ENCODE data around the gene CLNK. TPM values are rescaled to one million over a fixed set of nuclear protein-coding genes. Genes with fewer than 3 reads are reported as not detected.

CLNK gene
- total RNA-seq, 1 donor from 2014 or later, result not detected

GRCh38 chr4:10442976-10443375 is 241.6 kb downstream of the CLNK start:
- no peak overlapping the region for H3K27ac Mint-ChIP-seq (ENCODE audit: unreplicated experiment)
- H3K27me3 Mint-ChIP-seq (ENCODE audit: low read depth), result no peaks in the 10 kb centered on the region
- TF ChIP-seq, protein P1, sequence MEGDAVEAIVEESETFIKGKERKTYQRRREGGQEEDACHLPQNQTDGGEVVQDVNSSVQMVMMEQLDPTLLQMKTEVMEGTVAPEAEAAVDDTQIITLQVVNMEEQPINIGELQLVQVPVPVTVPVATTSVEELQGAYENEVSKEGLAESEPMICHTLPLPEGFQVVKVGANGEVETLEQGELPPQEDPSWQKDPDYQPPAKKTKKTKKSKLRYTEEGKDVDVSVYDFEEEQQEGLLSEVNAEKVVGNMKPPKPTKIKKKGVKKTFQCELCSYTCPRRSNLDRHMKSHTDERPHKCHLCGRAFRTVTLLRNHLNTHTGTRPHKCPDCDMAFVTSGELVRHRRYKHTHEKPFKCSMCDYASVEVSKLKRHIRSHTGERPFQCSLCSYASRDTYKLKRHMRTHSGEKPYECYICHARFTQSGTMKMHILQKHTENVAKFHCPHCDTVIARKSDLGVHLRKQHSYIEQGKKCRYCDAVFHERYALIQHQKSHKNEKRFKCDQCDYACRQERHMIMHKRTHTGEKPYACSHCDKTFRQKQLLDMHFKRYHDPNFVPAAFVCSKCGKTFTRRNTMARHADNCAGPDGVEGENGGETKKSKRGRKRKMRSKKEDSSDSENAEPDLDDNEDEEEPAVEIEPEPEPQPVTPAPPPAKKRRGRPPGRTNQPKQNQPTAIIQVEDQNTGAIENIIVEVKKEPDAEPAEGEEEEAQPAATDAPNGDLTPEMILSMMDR (IDR thresholded peaks at IDR 0.05), result no peak
- no peak overlapping the region for H3K4me3 Mint-ChIP-seq (ENCODE audit: unreplicated experiment)
- H3K4me1 Mint-ChIP-seq (ENCODE audit: low read depth), result no peaks in the 10 kb centered on the region
- H3K36me3 Mint-ChIP-seq (ENCODE audit: low read depth), result peaks cover 47% of the 10 kb centered on the region
- H3K9me3 Mint-ChIP-seq (ENCODE audit: low read depth), result peaks cover 40% of the 10 kb centered on the region
- DNase-seq (ENCODE audit: low spot score), result no peak

DNA sequence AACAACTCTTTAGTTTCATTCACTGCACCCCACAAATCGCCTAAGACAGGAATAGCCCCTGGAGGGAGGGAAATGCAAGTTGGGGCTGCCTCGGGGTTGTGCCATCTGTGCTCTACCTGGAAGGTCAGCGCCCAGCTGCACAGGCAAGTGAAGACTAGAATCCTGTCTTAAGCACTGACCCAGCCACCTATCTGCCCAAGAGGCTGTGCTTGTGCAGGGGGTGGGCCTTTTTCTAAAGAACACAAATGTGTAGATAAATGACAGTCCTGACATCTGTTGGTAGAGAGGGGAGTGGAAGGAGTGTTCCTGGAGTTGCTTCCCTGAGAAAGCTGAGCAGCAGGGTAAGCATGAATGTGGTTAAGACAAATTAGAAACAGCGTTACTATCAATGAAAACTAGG is 243.1 kb downstream of the CLNK start:
- DNase-seq (ENCODE audit: low spot score), result no peak
- TF ChIP-seq, protein P1 (IDR thresholded peaks at IDR 0.05), result no peak
- H3K36me3 Mint-ChIP-seq (ENCODE audit: low read depth), result peaks cover 38% of the 10 kb centered on the region

DNA sequence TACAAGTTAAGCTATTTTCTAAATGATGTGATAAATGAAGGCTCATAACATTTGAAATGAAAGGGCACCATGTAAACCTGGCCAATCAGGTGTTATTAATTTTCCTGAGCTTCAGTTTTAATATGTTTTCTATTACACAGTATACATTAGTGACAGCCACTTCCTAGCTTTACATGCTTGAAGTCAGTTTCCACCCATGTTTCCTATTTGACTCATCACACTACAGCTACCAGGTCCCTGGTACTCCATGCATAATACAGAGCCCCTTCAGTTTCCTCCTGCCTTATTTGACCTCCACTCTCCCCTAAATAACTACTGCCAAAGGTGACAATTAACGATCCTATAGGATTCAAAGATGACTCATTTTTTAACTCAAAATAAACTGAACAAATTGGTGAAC is 245.6 kb downstream of the CLNK start:
- peaks cover 13% of the 10 kb centered on the region for H3K9me3 Mint-ChIP-seq (ENCODE audit: low read depth)
- no peak overlapping the region for H3K4me3 Mint-ChIP-seq (ENCODE audit: unreplicated experiment)

More for the DNA sequence above, 243.1 kb downstream of the CLNK start:
- Mint-ChIP-seq H3K9me3 (ENCODE audit: low read depth) (peaks cover 30% of the 10 kb centered on the region), H3K4me1 (ENCODE audit: low read depth) (no peaks in the 10 kb centered on the region), H3K27me3 (ENCODE audit: low read depth) (no peaks in the 10 kb centered on the region), H3K4me3 (ENCODE audit: unreplicated experiment) (no peak overlapping the region), H3K27ac (ENCODE audit: unreplicated experiment) (no peak overlapping the region)

GRCh38 chr4:10437735-10438134 is 246.8 kb downstream of the CLNK start:
- Mint-ChIP-seq H3K4me3 (ENCODE audit: unreplicated experiment) (no peak overlapping the region), H3K4me1 (ENCODE audit: low read depth) (no peaks in the 10 kb centered on the region), H3K27ac (ENCODE audit: unreplicated experiment) (no peak overlapping the region), H3K27me3 (ENCODE audit: low read depth) (no peaks in the 10 kb centered on the region), H3K36me3 (ENCODE audit: low read depth) (peaks cover 8% of the 10 kb centered on the region), H3K9me3 (ENCODE audit: low read depth) (peaks cover 4% of the 10 kb centered on the region)
- TF ChIP-seq, protein P1 (IDR thresholded peaks at IDR 0.05), result no peak
- no peak for DNase-seq (ENCODE audit: low spot score)

More for the DNA sequence above, 245.6 kb downstream of the CLNK start:
- H3K4me1 Mint-ChIP-seq (ENCODE audit: low read depth), result no peaks in the 10 kb centered on the region
- DNase-seq (ENCODE audit: low spot score), result no peak
- peaks cover 15% of the 10 kb centered on the region for H3K36me3 Mint-ChIP-seq (ENCODE audit: low read depth)
- H3K27ac Mint-ChIP-seq (ENCODE audit: unreplicated experiment), result no peak overlapping the region
- TF ChIP-seq, protein P1 (IDR thresholded peaks at IDR 0.05), result no peak
- no peaks in the 10 kb centered on the region for H3K27me3 Mint-ChIP-seq (ENCODE audit: low read depth)

Other genes with a start within 250 kb of the CLNK start
- gene ZNF518B, start 227.3 kb downstream of the CLNK start, total RNA-seq, result 26.6 to 35.1 TPM (median 32.9 TPM) in 3 replicates